Karpas-422 (cell line): Measurements from ENCODE around the gene OSCAR. TPM values are rescaled to one million over a fixed set of nuclear protein-coding genes. Genes with fewer than 3 reads are reported as not detected.

ENCODE experiments used
- DNase-seq: peaks from one replicate; pipeline ENCODE4 v3.0.0-alpha.2; 2015
- H2AFZ ChIP-seq: fragments of 200-600 bp; sonication (generic); 2 replicates; pipeline ENCODE4 v1.6.1; 2014; ENCODE audit warnings: antibody characterized with exemption, low read length, mixed read lengths
- H3K27ac ChIP-seq: fragments of 200-600 bp; sonication (generic); 2 replicates; pipeline ENCODE4 v1.5.1; 2014; ENCODE audit warnings: mild to moderate bottlenecking, low read length, moderate library complexity
- H3K27me3 ChIP-seq: fragments of 200-600 bp; sonication (generic); 2 replicates; pipeline ENCODE4 v1.6.1; 2014; ENCODE audit warnings: low read length, mixed read lengths
- H3K36me3 ChIP-seq: fragments of 200-600 bp; sonication (generic); 2 replicates; pipeline ENCODE4 v1.6.1; 2014; ENCODE audit warnings: low read length, mixed read lengths; ENCODE audit not compliant: insufficient read depth
- H3K4me1 ChIP-seq: fragments of 200-600 bp; sonication (generic); 2 replicates; pipeline ENCODE4 v1.6.1; 2014; ENCODE audit warnings: mild to moderate bottlenecking, low read length, mixed read lengths
- H3K4me2 ChIP-seq: fragments of 200-600 bp; sonication (generic); 2 replicates; pipeline ENCODE4 v1.6.1; 2014; ENCODE audit warnings: low read length, low read depth, mild to moderate bottlenecking; ENCODE audit not compliant: poor library complexity, severe bottlenecking
- H3K4me3 ChIP-seq: fragments of 200-600 bp; sonication (generic); 2 replicates; pipeline ENCODE4 v1.5.1; 2014; ENCODE audit warnings: mild to moderate bottlenecking, antibody characterized with exemption, low read length, mixed read lengths
- H3K79me2 ChIP-seq: fragments of 200-600 bp; sonication (generic); 2 replicates; pipeline ENCODE4 v1.6.1; 2014; ENCODE audit warnings: mild to moderate bottlenecking, low read length, mixed read lengths
- H3K9ac ChIP-seq: fragments of 200-600 bp; sonication (generic); 2 replicates; pipeline ENCODE4 v1.6.0; 2014; ENCODE audit warnings: low read length
- H3K9me2 ChIP-seq: fragments of 200-600 bp; sonication (generic), shearing (Covaris generic); replicated peaks from 2 replicates; pipeline ENCODE4 v1.6.0; 2014; ENCODE audit warnings: mild to moderate bottlenecking, low read length, moderate library complexity; ENCODE audit not compliant: insufficient read depth
- H3K9me3 ChIP-seq: fragments of 300-700, 200-600 bp; sonication (generic); 2 replicates; pipeline ENCODE4 v1.6.1; 2014; ENCODE audit warnings: low read length, mixed read lengths
- H4K20me1 ChIP-seq: fragments of 200-600 bp; sonication (generic); 2 replicates; pipeline ENCODE4 v1.6.1; 2014; ENCODE audit warnings: mild to moderate bottlenecking, antibody characterized with exemption, low read length, low read depth; ENCODE audit not compliant: insufficient read depth
- total RNA-seq: library from RNA; depleted of rRNA; stranded (reverse); fragments of >200 nt; shearing (Covaris generic); gene quantifications from 2 replicates; pipeline ENCODE4 v1.2.3, GENCODE V29; 2014; ENCODE audit warnings: low replicate concordance; rRNA removed

The OSCAR gene
- total RNA-seq = 0.22 TPM in 1 of 2 replicates, not detected in the other

DNA sequence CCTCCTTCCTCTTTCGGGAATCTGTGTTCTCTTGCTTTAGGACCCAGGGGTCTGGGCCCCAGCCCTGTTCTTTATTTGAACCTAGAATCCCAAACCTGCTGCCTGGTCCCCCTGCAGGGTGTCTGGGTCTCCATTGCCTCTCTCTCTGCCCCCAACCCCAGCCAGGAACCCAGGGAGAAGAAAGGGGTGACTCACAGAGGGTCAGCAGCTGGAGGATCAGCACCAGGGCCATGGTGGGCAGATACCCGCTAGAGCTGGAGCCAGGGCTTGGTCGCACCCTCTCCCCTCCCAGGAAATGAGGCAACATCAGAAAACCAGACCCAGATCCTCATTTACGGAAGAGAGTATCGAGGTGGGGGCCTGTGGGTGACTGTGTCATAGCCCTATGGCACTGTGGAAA is at the start of gene OSCAR:
OSCAR (minus strand) TSS at position 243 of the 400 bp plus-strand sequence; CDS start at position 232, 11 bp downstream.
- H2AFZ ChIP-seq = no peak within 1 kb of the TSS; the same call in 1 of the 2 replicates
- H3K27ac ChIP-seq = no peak within 1 kb of the TSS
- no peak within 1 kb of the TSS for H3K4me2 ChIP-seq
- no peaks in the 10 kb centered on the region for H3K27me3 ChIP-seq
- no peak within 1 kb of the TSS for H3K4me3 ChIP-seq
- H3K9me2 ChIP-seq = no peaks in the 10 kb centered on the region
- H3K36me3 ChIP-seq = no peaks in the 10 kb centered on the region
- no peaks in the 10 kb centered on the region for H4K20me1 ChIP-seq
- DNase-seq = no peak
- H3K9me3 ChIP-seq = no peaks in the 10 kb centered on the region
- peaks cover 17% of the 10 kb centered on the region for H3K4me1 ChIP-seq
- H3K79me2 ChIP-seq = peaks cover 28% of the 10 kb centered on the region
- H3K9ac ChIP-seq = no peak within 1 kb of the TSS

- H2AFZ ChIP-seq = no peak overlapping the region
- no peaks in the 10 kb centered on the region for H3K27me3 ChIP-seq
- H3K9me2 ChIP-seq = no peaks in the 10 kb centered on the region
- H3K4me1 ChIP-seq = no peaks in the 10 kb centered on the region
- no peak overlapping the region for H3K4me3 ChIP-seq
- H3K27ac ChIP-seq = no peak overlapping the region
- H3K9ac ChIP-seq = no peak overlapping the region
- no peaks in the 10 kb centered on the region for H3K79me2 ChIP-seq
- no peaks in the 10 kb centered on the region for H3K9me3 ChIP-seq
- H3K36me3 ChIP-seq = peaks cover 57% of the 10 kb centered on the region
- H3K4me2 ChIP-seq = no peak overlapping the region
- no peak for DNase-seq
- H4K20me1 ChIP-seq = peaks cover 43% of the 10 kb centered on the region
Observed at GRCh38 chr19:54149021-54149812, 48.6 kb upstream of the OSCAR start.

DNA sequence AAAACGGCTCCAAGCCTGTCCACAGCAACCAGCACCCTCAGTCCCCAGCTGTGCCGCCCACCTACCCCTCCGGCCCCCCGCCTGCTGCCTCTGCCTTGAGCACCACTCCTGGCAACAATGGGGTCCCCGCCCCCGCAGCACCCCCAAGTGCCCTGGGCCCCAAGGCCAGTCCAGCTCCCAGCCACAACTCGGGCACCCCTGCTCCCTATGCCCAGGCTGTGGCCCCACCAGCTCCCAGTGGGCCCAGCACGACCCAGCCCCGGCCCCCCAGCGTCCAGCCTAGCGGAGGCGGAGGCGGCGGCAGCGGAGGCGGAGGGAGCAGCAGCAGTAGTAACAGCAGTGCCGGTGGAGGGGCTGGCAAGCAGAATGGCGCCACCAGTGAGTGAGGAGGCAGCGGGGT is 47.6 kb upstream of the OSCAR start:
- no peaks in the 10 kb centered on the region for H3K9me3 ChIP-seq
- H4K20me1 ChIP-seq = peaks cover 50% of the 10 kb centered on the region
- no peak overlapping the region for H3K27ac ChIP-seq
- H2AFZ ChIP-seq = no peak overlapping the region
- H3K27me3 ChIP-seq = no peaks in the 10 kb centered on the region
- H3K9ac ChIP-seq = no peak overlapping the region
- H3K36me3 ChIP-seq = peaks cover 55% of the 10 kb centered on the region
- DNase-seq = no peak
- no peaks in the 10 kb centered on the region for H3K9me2 ChIP-seq
- no peaks in the 10 kb centered on the region for H3K4me1 ChIP-seq
- no peak overlapping the region for H3K4me2 ChIP-seq
- no peaks in the 10 kb centered on the region for H3K79me2 ChIP-seq
- H3K4me3 ChIP-seq = no peak overlapping the region

- H3K79me2 ChIP-seq = peaks cover 3% of the 10 kb centered on the region; the same call in 1 of the 2 replicates
- no peaks in the 10 kb centered on the region for H3K9me3 ChIP-seq
- no peak overlapping the region for H3K9ac ChIP-seq
- H2AFZ ChIP-seq = no peak overlapping the region
- H3K4me1 ChIP-seq = no peaks in the 10 kb centered on the region
- peaks cover 55% of the 10 kb centered on the region for H4K20me1 ChIP-seq
- H3K36me3 ChIP-seq = peaks cover 54% of the 10 kb centered on the region
- no peaks in the 10 kb centered on the region for H3K9me2 ChIP-seq
- no peak for DNase-seq
- no peaks in the 10 kb centered on the region for H3K27me3 ChIP-seq
- no peak overlapping the region for H3K27ac ChIP-seq
- H3K4me3 ChIP-seq = no peak overlapping the region
- no peak overlapping the region for H3K4me2 ChIP-seq
Observed at GRCh38 chr19:54147676-54148075, 47.1 kb upstream of the OSCAR start.

DNA sequence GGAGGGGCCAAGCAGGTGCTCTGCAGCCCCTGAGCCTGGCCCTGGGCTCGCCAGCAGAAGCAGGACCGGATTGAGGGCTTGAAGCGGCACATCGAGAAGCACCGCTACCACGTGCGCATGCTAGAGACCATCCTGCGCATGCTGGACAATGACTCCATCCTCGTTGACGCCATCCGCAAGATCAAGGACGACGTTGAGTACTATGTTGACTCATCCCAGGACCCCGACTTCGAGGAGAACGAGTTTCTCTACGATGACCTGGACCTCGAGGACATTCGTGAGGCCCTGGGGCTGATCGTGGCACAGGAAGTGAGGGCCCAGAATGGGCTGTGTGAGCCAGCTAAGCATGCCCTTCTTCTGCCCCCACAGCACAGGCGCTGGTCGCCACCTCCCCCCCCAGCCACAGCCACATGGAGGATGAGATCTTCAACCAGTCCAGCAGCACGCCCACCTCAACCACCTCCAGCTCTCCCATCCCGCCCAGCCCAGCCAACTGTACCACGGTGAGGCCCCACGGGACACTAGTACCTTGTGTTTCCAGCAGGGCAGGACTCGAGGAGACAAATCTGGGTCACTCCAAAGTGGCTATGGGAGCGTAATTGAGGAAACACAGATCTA is 45.0 kb upstream of the OSCAR start:
- no peaks in the 10 kb centered on the region for H3K9me3 ChIP-seq
- H2AFZ ChIP-seq = no peak overlapping the region
- H3K4me1 ChIP-seq = no peaks in the 10 kb centered on the region
- no peak overlapping the region for H3K27ac ChIP-seq
- peaks cover 53% of the 10 kb centered on the region; the same call in 1 of the 2 replicates for H3K36me3 ChIP-seq
- H4K20me1 ChIP-seq = peaks cover 66% of the 10 kb centered on the region
- H3K27me3 ChIP-seq = no peaks in the 10 kb centered on the region
- no peak overlapping the region for H3K4me2 ChIP-seq
- no peak overlapping the region for H3K9ac ChIP-seq
- H3K79me2 ChIP-seq = peaks cover 23% of the 10 kb centered on the region
- DNase-seq = no peak
- no peak overlapping the region for H3K4me3 ChIP-seq
- H3K9me2 ChIP-seq = no peaks in the 10 kb centered on the region

DNA sequence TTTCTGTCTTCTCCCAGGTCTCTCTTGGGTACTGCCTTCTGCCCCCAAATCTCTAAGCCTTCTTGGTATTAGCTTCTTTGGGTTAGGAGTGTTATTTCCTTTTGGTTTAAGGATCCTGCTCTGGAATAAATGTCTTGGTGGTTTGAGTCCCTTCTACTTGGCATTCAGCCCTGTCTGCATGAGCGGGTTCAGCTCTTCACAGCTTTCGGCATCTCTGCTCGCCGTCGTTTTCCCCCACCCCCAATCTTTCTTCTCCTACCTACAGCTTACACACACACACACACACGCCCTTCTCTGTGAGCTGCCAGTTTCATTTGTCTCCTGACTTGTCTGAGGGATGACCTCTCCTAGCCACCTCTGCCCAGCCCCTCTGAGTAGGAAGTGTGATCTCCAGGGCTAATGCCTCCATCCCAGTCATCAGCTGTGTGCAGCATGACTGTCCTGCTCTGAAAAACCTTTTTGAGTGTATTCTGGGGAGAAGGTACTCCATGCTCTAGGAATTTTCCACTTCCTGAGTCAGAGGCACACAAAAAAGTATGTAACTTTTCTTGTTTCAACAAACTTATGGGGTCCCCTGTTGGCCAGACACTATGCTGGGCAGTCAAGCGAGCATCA is 41.7 kb upstream of the OSCAR start:
- Histone ChIP-seq H2AFZ (no peak overlapping the region), H4K20me1 (peaks cover 77% of the 10 kb centered on the region), H3K4me2 (no peak overlapping the region), H3K4me1 (peaks cover 15% of the 10 kb centered on the region), H3K9ac (no peak overlapping the region), H3K9me3 (no peaks in the 10 kb centered on the region), H3K79me2 (peaks cover 54% of the 10 kb centered on the region), H3K4me3 (no peak overlapping the region), H3K27ac (no peak overlapping the region), H3K36me3 (peaks cover 47% of the 10 kb centered on the region; the same call in 1 of the 2 replicates), H3K9me2 (no peaks in the 10 kb centered on the region), H3K27me3 (no peaks in the 10 kb centered on the region)
- DNase-seq = no peak

GRCh38 chr19:54141356-54141755 is 40.8 kb upstream of the OSCAR start:
- Histone ChIP-seq H3K4me2 (no peak overlapping the region), H3K9ac (no peak overlapping the region), H3K9me3 (no peaks in the 10 kb centered on the region), H3K79me2 (peaks cover 54% of the 10 kb centered on the region), H3K27me3 (no peaks in the 10 kb centered on the region), H4K20me1 (peaks cover 68% of the 10 kb centered on the region), H3K27ac (no peak overlapping the region), H3K4me1 (peaks cover 19% of the 10 kb centered on the region), H3K36me3 (peaks cover 39% of the 10 kb centered on the region; the same call in 1 of the 2 replicates), H2AFZ (no peak overlapping the region), H3K4me3 (no peak overlapping the region), H3K9me2 (no peaks in the 10 kb centered on the region)
- DNase-seq = no peak
